Liver (tissue), 9 donors: ENCODE results near the gene TRPM2. TPM values are rescaled to one million over a fixed set of nuclear protein-coding genes. Genes with fewer than 3 reads are reported as not detected.

ENCODE experiments used
- DNase-seq: peaks from one replicate; pipeline ENCODE4 v3.0.0-alpha.2; 2017; ENCODE audit warnings: low spot score
- H3K27ac ChIP-seq, 2 donors: one replicate each; pipeline ENCODE4 v1.7.0; 2013; ENCODE audit warnings: inconsistent platforms in 2 of 2, low read length in 2 of 2, control low read depth in 1 of 2, low read depth in 1 of 2, mild to moderate bottlenecking in 1 of 2
- H3K27me3 ChIP-seq, 4 donors: one replicate each; pipeline versions ENCODE4 v1.6.1 to v1.7.0; 2013; ENCODE audit warnings: low read length in 3 of 4, inconsistent platforms in 1 of 4, mild to moderate bottlenecking in 1 of 4, moderate library complexity in 1 of 4; ENCODE audit not compliant: control insufficient read depth in 4 of 4, insufficient read depth in 4 of 4
- H3K36me3 ChIP-seq, 4 donors: one replicate each; pipeline versions ENCODE4 v1.6.1 to v1.7.0; 2013; ENCODE audit warnings: low read length in 3 of 4, mild to moderate bottlenecking in 3 of 4, low read depth in 1 of 4, moderate library complexity in 1 of 4; ENCODE audit not compliant: control insufficient read depth in 4 of 4, insufficient read depth in 3 of 4
- H3K4me1 ChIP-seq, 4 donors: one replicate each; pipeline versions ENCODE4 v1.6.1 to v1.7.0; 2013; ENCODE audit warnings: low read length in 3 of 4, mild to moderate bottlenecking in 3 of 4, moderate library complexity in 1 of 4; ENCODE audit not compliant: control insufficient read depth in 4 of 4, insufficient read depth in 4 of 4
- H3K4me3 ChIP-seq, 3 donors: one replicate each; pipeline versions ENCODE4 v1.6.1 to v1.7.0; 2013; ENCODE audit warnings: low read length in 3 of 3, control low read depth in 1 of 3, low read depth in 1 of 3, mild to moderate bottlenecking in 1 of 3
- H3K9ac ChIP-seq, 2 donors: one replicate each; pipeline ENCODE4 v1.7.0; 2013; ENCODE audit warnings: low read length in 2 of 2, mild to moderate bottlenecking in 2 of 2, moderate library complexity in 2 of 2, control low read depth in 1 of 2, low read depth in 1 of 2
- H3K9me3 ChIP-seq, 4 donors: one replicate each; pipeline versions ENCODE4 v1.6.1 to v1.7.0; 2013; ENCODE audit warnings: low read length in 3 of 4; ENCODE audit not compliant: control insufficient read depth in 4 of 4
- EGR1 ChIP-seq, 2 donors: IDR thresholded peaks; 2 replicates each; pipeline ENCODE4 v1.6.1; 2016 to 2018; ENCODE audit warnings: antibody characterized with exemption in 2 of 2, low read depth in 2 of 2
- FOXA1 ChIP-seq: IDR thresholded peaks from 2 replicates; pipeline ENCODE4 v1.6.1; 2016; ENCODE audit warnings: antibody characterized with exemption
- FOXA2 ChIP-seq: IDR thresholded peaks from 2 replicates; pipeline ENCODE4 v1.6.1; 2016; ENCODE audit warnings: antibody characterized with exemption
- GABPA ChIP-seq, 2 donors: IDR thresholded peaks in 1 of 2; conservative IDR thresholded peaks in 1 of 2; 2 replicates each; pipeline ENCODE4 v1.6.1; 2016; ENCODE audit warnings: antibody characterized with exemption in 2 of 2, mild to moderate bottlenecking in 1 of 2, moderate library complexity in 1 of 2
- HNF4A ChIP-seq, 2 donors: conservative IDR thresholded peaks; 2 replicates each; pipeline ENCODE4 v1.6.1; 2016; ENCODE audit warnings: antibody characterized with exemption in 2 of 2, mild to moderate bottlenecking in 2 of 2
- HNF4G ChIP-seq: IDR thresholded peaks from 2 replicates; pipeline ENCODE4 v1.6.1; 2016; ENCODE audit warnings: antibody characterized with exemption
- JUND ChIP-seq, 2 donors: IDR thresholded peaks; 2 replicates each; pipeline ENCODE4 v1.6.1; 2016; ENCODE audit warnings: antibody characterized with exemption in 2 of 2
- NR2F2 ChIP-seq: IDR thresholded peaks from 2 replicates; pipeline ENCODE4 v1.6.1; 2016; ENCODE audit warnings: antibody characterized with exemption
- RAD21 ChIP-seq, 2 donors: IDR thresholded peaks; 2 replicates each; pipeline ENCODE4 v1.6.1; 2016; ENCODE audit warnings: antibody characterized with exemption in 2 of 2, mild to moderate bottlenecking in 2 of 2
- REST ChIP-seq: IDR thresholded peaks from 2 replicates; pipeline ENCODE4 v1.6.1; 2016; ENCODE audit warnings: antibody characterized with exemption, mild to moderate bottlenecking
- RXRA ChIP-seq, 2 donors: IDR thresholded peaks; 2 replicates each; pipeline ENCODE4 v1.6.1; 2017 to 2018; ENCODE audit warnings: antibody characterized with exemption in 2 of 2, mild to moderate bottlenecking in 1 of 2
- SP1 ChIP-seq: IDR thresholded peaks from 2 replicates; pipeline ENCODE4 v1.6.1; 2018; ENCODE audit warnings: antibody characterized with exemption, mild to moderate bottlenecking
- TAF1 ChIP-seq: conservative IDR thresholded peaks from 2 replicates; pipeline ENCODE4 v1.6.1; 2016; ENCODE audit warnings: antibody characterized with exemption, mild to moderate bottlenecking
- YY1 ChIP-seq: IDR thresholded peaks from 2 replicates; pipeline ENCODE4 v1.6.1; 2016; ENCODE audit warnings: antibody characterized with exemption, mild to moderate bottlenecking
- WGBS: extraction: QIAGEN DNeasy Blood & Tissue Kit; methylation state at CpG from one replicate; pipeline ENCODE4 v1.1.7; 2013; 5-methylcytosine and 5-hydroxymethylcytosine counted together
- polyA plus RNA-seq, 2 donors: library from polyadenylated mRNA; stranded (reverse) in 1 of 2; unstranded in 1 of 2; fragments of 200-250 nt in 1 of 2; fragments of >200 nt in 1 of 2; fragmentation: Nextera tagmentation in 1 of 2; extraction: Ambion mirVana in 1 of 2; gene quantifications; one replicate each; pipeline versions ENCODE4 v1.2.1 to v1.2.3, GENCODE V29; 2013 to 2015
- total RNA-seq, 2 donors: library from RNA; depleted of rRNA; stranded (reverse); fragments of >200 nt; gene quantifications; one replicate each; pipeline ENCODE4 v1.2.3, GENCODE V29; 2014
- TF ChIP-seq, protein P1 (sequence below): IDR thresholded peaks from 2 replicates; pipeline ENCODE4 v1.6.1; 2016; ENCODE audit warnings: antibody characterized with exemption
- TF ChIP-seq, protein P2 (sequence below): IDR thresholded peaks from 2 replicates; pipeline ENCODE4 v1.6.1; 2016; ENCODE audit warnings: antibody characterized with exemption
- TF ChIP-seq, protein P3 (sequence below): IDR thresholded peaks from 2 replicates; pipeline ENCODE4 v1.6.1; 2016; ENCODE audit warnings: antibody characterized with exemption
- TF ChIP-seq, protein P4 (sequence below): fragments of 150-350 bp; IDR thresholded peaks from 2 replicates; pipeline ENCODE4 v1.5.1; 2017; ENCODE audit warnings: improper control_type of control experiment, low read depth, low read length; ENCODE audit not compliant: missing input control
- donor health status: healthy.
- donor health status: healthy.
- donor health status: healthy.
- donor health status: healthy.
- donor health status: healthy.

TRPM2 gene
- total and polyA plus RNA-seq, 4 donors, result 0.43 to 1.3 (median 0.63) TPM

DNA sequence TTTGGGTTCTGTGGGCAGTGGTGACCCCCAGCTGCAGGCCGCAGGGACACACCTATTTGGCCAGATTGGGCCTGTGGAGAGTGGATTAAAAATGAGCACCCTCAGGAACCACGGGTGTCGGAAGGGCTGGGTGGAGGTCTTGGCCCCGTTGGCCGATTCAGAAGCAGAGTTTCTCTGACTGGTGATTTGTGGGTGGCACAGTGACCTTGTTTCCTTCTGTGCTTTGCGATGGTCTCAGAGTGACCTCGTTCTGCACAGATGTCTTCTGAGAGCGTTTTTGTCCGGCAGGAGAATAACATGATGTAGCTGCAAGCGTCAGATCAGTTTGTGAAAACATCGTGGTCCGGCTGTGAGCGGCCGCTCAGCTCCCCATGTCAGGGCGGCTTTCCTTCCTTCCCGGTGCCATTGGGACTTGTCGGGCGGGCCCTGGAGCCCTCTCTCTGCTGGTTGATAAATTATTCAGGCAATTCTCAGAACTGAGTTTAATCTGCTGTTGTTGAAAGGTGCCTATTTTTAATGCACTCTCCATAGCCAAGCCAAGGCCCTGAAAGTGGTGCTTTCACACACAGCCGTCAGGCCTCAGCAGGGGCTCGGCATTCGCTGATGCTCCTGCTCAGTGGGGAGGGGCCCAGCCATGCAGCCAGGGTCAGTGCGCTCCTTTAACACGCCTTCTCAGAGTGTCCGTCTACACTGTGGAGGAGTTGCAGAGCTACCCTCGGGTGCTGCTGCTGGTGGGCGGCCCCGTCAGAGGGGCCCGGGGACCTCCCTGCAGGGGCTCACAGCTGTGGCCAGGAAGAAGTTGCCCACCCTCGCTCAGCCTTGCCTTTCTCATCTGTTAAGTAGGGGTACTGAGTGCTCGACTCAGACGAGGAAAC lies 26.8 kb downstream of the TRPM2 start:
- WGBS, result 77% methylated on average over 31 of the region's 31 CpGs
- peaks cover 0 to 4% (median 2%) of the 10 kb centered on the region in 4 donors for H3K9me3 ChIP-seq
- H3K9ac ChIP-seq, result no peak overlapping the region
- H3K4me3 ChIP-seq, result no peak overlapping the region
- TF ChIP-seq FOXA1 (no peak), SP1 (no peak), YY1 (no peak), EGR1 (IDR thresholded peaks at IDR 0.05; ENCODE audit: low read depth in 2 of 2) (no peak), HNF4G (no peak), HNF4A (conservative IDR thresholded peaks at IDR 0.05) (no peak), GABPA (IDR thresholded peaks at IDR 0.05 in 1 of 2, conservative IDR thresholded peaks at IDR 0.05 in 1 of 2) (no peak), RXRA (IDR thresholded peaks at IDR 0.05) (no peak), TAF1 (no peak), NR2F2 (no peak), RAD21 (IDR thresholded peaks at IDR 0.05) (no peak)
- TF ChIP-seq, protein P1, sequence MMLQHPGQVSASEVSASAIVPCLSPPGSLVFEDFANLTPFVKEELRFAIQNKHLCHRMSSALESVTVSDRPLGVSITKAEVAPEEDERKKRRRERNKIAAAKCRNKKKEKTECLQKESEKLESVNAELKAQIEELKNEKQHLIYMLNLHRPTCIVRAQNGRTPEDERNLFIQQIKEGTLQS, result no peak
- TF ChIP-seq, protein P2, sequence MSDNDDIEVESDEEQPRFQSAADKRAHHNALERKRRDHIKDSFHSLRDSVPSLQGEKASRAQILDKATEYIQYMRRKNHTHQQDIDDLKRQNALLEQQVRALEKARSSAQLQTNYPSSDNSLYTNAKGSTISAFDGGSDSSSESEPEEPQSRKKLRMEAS, result no peak
- TF ChIP-seq, protein P3, sequence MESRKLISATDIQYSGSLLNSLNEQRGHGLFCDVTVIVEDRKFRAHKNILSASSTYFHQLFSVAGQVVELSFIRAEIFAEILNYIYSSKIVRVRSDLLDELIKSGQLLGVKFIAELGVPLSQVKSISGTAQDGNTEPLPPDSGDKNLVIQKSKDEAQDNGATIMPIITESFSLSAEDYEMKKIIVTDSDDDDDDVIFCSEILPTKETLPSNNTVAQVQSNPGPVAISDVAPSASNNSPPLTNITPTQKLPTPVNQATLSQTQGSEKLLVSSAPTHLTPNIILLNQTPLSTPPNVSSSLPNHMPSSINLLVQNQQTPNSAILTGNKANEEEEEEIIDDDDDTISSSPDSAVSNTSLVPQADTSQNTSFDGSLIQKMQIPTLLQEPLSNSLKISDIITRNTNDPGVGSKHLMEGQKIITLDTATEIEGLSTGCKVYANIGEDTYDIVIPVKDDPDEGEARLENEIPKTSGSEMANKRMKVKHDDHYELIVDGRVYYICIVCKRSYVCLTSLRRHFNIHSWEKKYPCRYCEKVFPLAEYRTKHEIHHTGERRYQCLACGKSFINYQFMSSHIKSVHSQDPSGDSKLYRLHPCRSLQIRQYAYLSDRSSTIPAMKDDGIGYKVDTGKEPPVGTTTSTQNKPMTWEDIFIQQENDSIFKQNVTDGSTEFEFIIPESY, result no peak
- TF ChIP-seq, protein P4, sequence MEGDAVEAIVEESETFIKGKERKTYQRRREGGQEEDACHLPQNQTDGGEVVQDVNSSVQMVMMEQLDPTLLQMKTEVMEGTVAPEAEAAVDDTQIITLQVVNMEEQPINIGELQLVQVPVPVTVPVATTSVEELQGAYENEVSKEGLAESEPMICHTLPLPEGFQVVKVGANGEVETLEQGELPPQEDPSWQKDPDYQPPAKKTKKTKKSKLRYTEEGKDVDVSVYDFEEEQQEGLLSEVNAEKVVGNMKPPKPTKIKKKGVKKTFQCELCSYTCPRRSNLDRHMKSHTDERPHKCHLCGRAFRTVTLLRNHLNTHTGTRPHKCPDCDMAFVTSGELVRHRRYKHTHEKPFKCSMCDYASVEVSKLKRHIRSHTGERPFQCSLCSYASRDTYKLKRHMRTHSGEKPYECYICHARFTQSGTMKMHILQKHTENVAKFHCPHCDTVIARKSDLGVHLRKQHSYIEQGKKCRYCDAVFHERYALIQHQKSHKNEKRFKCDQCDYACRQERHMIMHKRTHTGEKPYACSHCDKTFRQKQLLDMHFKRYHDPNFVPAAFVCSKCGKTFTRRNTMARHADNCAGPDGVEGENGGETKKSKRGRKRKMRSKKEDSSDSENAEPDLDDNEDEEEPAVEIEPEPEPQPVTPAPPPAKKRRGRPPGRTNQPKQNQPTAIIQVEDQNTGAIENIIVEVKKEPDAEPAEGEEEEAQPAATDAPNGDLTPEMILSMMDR, result no peak
- no peak overlapping the region for H3K27ac ChIP-seq
- no peaks in the 10 kb centered on the region for H3K27me3 ChIP-seq
- no peaks in the 10 kb centered on the region for H3K36me3 ChIP-seq
- DNase-seq, result no peak
- peaks cover 0 to 2% (median 0%) of the 10 kb centered on the region in 4 donors for H3K4me1 ChIP-seq

DNA sequence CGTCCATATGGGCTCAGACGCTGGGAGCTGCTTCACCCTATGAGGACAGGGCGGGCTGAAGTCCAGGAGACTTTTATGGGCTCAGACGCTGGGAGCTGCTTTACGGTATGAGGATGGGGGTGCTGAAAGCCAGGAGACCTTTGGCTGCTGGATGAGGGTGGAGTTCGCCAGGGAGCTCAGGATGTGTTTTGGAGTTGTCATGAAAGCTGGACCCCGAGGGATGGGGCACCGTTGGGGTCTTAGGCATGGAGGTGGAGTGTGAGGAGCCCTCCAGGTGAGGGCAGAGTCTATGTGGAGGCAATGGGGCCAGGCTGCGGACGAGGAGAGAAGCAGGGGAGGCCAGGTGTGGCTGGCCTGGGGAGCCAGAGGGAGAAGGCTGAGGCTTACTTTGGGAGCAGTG lies 27.5 kb downstream of the TRPM2 start:
- H3K4me1 ChIP-seq, result no peaks in the 10 kb centered on the region
- no peak overlapping the region for H3K9ac ChIP-seq
- no peaks in the 10 kb centered on the region for H3K27me3 ChIP-seq
- H3K4me3 ChIP-seq, result no peak overlapping the region
- no peaks in the 10 kb centered on the region for H3K36me3 ChIP-seq
- no peak overlapping the region for H3K27ac ChIP-seq
- TF ChIP-seq RAD21 (IDR thresholded peaks at IDR 0.05) (no peak), TAF1 (no peak), GABPA (IDR thresholded peaks at IDR 0.05 in 1 of 2, conservative IDR thresholded peaks at IDR 0.05 in 1 of 2) (no peak), YY1 (no peak), FOXA2 (no peak), REST (no peak), RXRA (IDR thresholded peaks at IDR 0.05) (no peak), JUND (IDR thresholded peaks at IDR 0.05) (no peak)
- TF ChIP-seq, protein P2, result no peak
- no peak for DNase-seq
- H3K9me3 ChIP-seq, result peaks cover 2 to 8% (median 5%) of the 10 kb centered on the region in 4 donors
- WGBS, result 86% methylated on average over 10 of the region's 10 CpGs
